GM19397 (cell line): Measurements from ENCODE around the gene ABT1.

Experiments
- ATAC-seq: cut with Tn5 transposase; IDR thresholded peaks from one replicate; pipeline ENCODE4 v1.9.1; 2021; ENCODE audit warnings: mild to moderate bottlenecking, moderate library complexity; ENCODE audit not compliant: unreplicated experiment

ABT1 gene

GRCh38 chr6:26571592-26572296, 25.0 kb upstream of the ABT1 start:
- no peak for ATAC-seq

GRCh38 chr6:26575494-26575939, 21.2 kb upstream of the ABT1 start:
- no peak for ATAC-seq

GRCh38 chr6:26576407-26576843, 20.3 kb upstream of the ABT1 start:
- no peak for ATAC-seq

GRCh38 chr6:26576929-26577719, 19.6 kb upstream of the ABT1 start:
- ATAC-seq, result no peak

- ATAC-seq, result no peak
Measured at GRCh38 chr6:26577720-26578072, 19.1 kb upstream of the ABT1 start.

- ATAC-seq, result no peak
Measured at GRCh38 chr6:26578279-26578678, 18.5 kb upstream of the ABT1 start.

GRCh38 chr6:26578741-26579140, 18.0 kb upstream of the ABT1 start:
- ATAC-seq, result no peak

- ATAC-seq, result no peak
Measured at GRCh38 chr6:26581164-26581915, 15.4 kb upstream of the ABT1 start.

- ATAC-seq, result no peak
Measured at GRCh38 chr6:26588965-26589364, 7.8 kb upstream of the ABT1 start.

- no peak for ATAC-seq
Measured at GRCh38 chr6:26592649-26593048, 4.1 kb upstream of the ABT1 start.

- no peak for ATAC-seq
Measured at GRCh38 chr6:26593278-26594130, 3.2 kb upstream of the ABT1 start.

- no peak for ATAC-seq
Measured at GRCh38 chr6:26594131-26594498, 2.6 kb upstream of the ABT1 start.

- ATAC-seq, result no peak
Measured at GRCh38 chr6:26594730-26595632, 1.8 kb upstream of the ABT1 start.

- ATAC-seq, result peak; percentile 54
Measured at GRCh38 chr6:26595669-26596269, 984 bp upstream of the ABT1 start.

- no peak for ATAC-seq
Measured at GRCh38 chr6:26597389-26597766, 625 bp downstream of the ABT1 start.

- ATAC-seq, result no peak
Measured at GRCh38 chr6:26597821-26598220, 1.1 kb downstream of the ABT1 start.

- no peak for ATAC-seq
Measured at GRCh38 chr6:26598267-26598666, 1.5 kb downstream of the ABT1 start.

GRCh38 chr6:26599134-26599533, 2.4 kb downstream of the ABT1 start:
- ATAC-seq, result no peak

GRCh38 chr6:26599591-26599990, 2.8 kb downstream of the ABT1 start:
- no peak for ATAC-seq
